Skeletal muscle satellite cell (primary cell): ENCODE results near the gene IPO11.

Experiments used
- H3K27me3 ChIP-seq: 2 replicates; pipeline ENCODE4 v1.7.0; 2013; ENCODE audit warnings: low read length; ENCODE audit not compliant: control insufficient read depth, insufficient read depth
- H3K36me3 ChIP-seq: 2 replicates; pipeline ENCODE4 v1.7.0; 2013; ENCODE audit warnings: mild to moderate bottlenecking, control low read depth, low read length; ENCODE audit not compliant: insufficient read depth
- H3K4me1 ChIP-seq: 2 replicates; pipeline ENCODE4 v1.7.0; 2013; ENCODE audit warnings: low read length; ENCODE audit not compliant: control insufficient read depth, insufficient read depth
- H3K4me2 ChIP-seq: 2 replicates; pipeline ENCODE4 v1.7.0; 2013; ENCODE audit warnings: mild to moderate bottlenecking, low read length
- H3K4me3 ChIP-seq: 2 replicates; pipeline ENCODE4 v1.7.0; 2013; ENCODE audit warnings: low read length
- H3K9ac ChIP-seq: 2 replicates; pipeline ENCODE4 v1.7.0; 2013; ENCODE audit warnings: mild to moderate bottlenecking, low read depth, low read length, moderate library complexity
- H3K9me3 ChIP-seq: replicated peaks from 2 replicates; pipeline ENCODE4 v1.7.0; 2013; ENCODE audit warnings: mild to moderate bottlenecking, control low read depth, low read length

IPO11 gene

GRCh38 chr5:62631909-62632580 lies 219.5 kb downstream of the IPO11 start:
- Histone ChIP-seq H3K4me2 (no peak overlapping the region), H3K36me3 (no peaks in the 10 kb centered on the region), H3K4me1 (no peaks in the 10 kb centered on the region), H3K9ac (no peak overlapping the region), H3K27me3 (no peaks in the 10 kb centered on the region), H3K4me3 (no peak overlapping the region), H3K9me3 (no peaks in the 10 kb centered on the region)

DNA sequence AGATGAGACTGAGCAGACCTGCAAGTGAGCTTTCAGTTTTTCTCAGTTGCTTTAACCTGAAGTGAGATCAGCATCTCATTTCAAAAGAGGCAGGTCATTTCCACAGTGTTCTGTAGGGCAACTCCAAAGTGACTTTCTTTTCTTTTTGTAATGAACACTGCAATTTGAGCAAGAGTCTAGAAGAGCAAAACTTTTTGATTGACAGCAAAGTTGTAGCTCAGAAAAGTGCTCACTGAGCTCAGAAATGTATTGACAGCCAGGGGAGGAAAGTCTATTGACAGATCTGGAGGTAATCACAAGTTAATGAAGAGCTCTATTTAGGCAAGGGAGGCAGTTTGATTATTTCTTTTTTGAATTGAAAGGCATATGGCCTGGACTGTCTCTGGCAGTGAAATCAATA lies 220.7 kb downstream of the IPO11 start:
- Histone ChIP-seq H3K9me3 (no peaks in the 10 kb centered on the region), H3K27me3 (no peaks in the 10 kb centered on the region), H3K9ac (no peak overlapping the region), H3K36me3 (no peaks in the 10 kb centered on the region), H3K4me1 (no peaks in the 10 kb centered on the region), H3K4me2 (no peak overlapping the region), H3K4me3 (no peak overlapping the region)

DNA sequence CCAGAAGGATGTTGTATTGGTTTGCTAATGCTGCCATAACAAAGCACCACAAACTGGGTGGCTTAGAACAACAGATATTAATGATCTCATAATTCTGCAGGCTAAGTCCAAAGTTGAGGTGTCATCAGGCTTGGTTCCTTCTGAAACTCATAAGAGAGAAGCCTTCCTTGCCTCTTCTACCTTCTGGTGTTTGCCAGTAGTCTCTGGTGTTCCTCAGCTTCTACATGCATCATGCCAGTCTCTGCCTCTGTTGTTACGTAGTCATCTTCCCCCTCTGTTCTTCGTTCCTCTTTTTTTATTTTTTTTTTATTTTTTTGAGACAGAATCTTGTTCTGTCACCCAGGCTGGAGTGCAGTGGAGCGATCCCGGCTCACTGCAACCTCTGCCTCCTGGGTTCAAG lies 227.9 kb downstream of the IPO11 start:
- Histone ChIP-seq H3K36me3 (no peaks in the 10 kb centered on the region), H3K9ac (no peak overlapping the region), H3K4me2 (no peak overlapping the region), H3K4me1 (no peaks in the 10 kb centered on the region), H3K9me3 (no peaks in the 10 kb centered on the region), H3K4me3 (no peak overlapping the region), H3K27me3 (no peaks in the 10 kb centered on the region)

GRCh38 chr5:62642468-62642867 lies 229.9 kb downstream of the IPO11 start:
- Histone ChIP-seq H3K9ac (no peak overlapping the region), H3K4me1 (no peaks in the 10 kb centered on the region), H3K36me3 (no peaks in the 10 kb centered on the region), H3K4me2 (no peak overlapping the region), H3K9me3 (no peaks in the 10 kb centered on the region), H3K27me3 (no peaks in the 10 kb centered on the region), H3K4me3 (no peak overlapping the region)

GRCh38 chr5:62643556-62644451 lies 231.2 kb downstream of the IPO11 start:
- H3K4me1 ChIP-seq: no peaks in the 10 kb centered on the region

DNA sequence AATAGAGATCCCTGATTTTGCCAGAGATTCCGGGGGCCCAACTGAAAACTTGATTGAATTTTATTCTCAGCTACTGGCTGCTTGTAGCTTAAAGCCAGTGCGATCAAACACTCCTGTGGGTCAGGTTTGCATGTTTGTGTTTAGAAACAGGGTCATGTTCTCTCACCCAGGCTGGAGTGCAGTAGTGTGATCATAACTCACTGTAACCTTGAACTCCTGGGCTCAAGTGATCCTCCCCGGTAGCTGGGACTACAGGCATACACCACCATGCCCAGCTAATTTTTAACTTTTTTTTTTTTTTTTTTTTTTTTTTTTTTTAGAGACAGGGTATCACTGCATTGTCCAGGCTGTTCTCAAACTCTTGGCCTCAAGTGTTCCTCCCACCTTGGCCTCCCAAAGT lies 232.7 kb downstream of the IPO11 start:
- H3K9me3 ChIP-seq: no peaks in the 10 kb centered on the region
- H3K4me3 ChIP-seq: no peak overlapping the region
- no peaks in the 10 kb centered on the region for H3K36me3 ChIP-seq
- no peak overlapping the region for H3K9ac ChIP-seq
- H3K4me2 ChIP-seq: no peak overlapping the region
- H3K27me3 ChIP-seq: no peaks in the 10 kb centered on the region
- no peaks in the 10 kb centered on the region for H3K4me1 ChIP-seq

More at GRCh38 chr5:62643556-62644451, 231.2 kb downstream of the IPO11 start:
- no peak overlapping the region for H3K4me2 ChIP-seq
- no peaks in the 10 kb centered on the region for H3K27me3 ChIP-seq
- no peak overlapping the region for H3K9ac ChIP-seq
- H3K4me3 ChIP-seq: no peak overlapping the region
- no peaks in the 10 kb centered on the region for H3K36me3 ChIP-seq
- H3K9me3 ChIP-seq: no peaks in the 10 kb centered on the region

- H3K4me2 ChIP-seq: no peak overlapping the region
Observed at GRCh38 chr5:62647241-62647640, 234.7 kb downstream of the IPO11 start.

DNA sequence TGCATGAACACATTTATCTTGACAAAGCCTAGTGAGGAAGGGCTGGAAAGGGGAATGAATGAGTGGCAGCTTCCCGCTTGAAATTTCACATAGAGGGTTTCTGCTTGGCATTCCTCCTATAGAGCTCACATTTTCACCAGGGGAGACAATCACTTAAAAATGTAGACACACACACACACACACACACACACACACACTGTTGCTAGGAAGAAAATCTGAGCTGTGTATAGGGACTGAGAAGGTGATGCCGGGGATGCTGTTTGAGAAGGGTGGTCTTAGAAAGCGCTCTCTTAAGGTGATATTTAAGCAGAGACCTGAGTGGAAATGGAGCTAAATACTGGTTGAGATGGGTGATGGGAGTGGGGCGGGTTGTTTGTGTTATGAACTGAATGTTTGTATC lies 236.5 kb downstream of the IPO11 start:
- no peaks in the 10 kb centered on the region for H3K36me3 ChIP-seq
- no peaks in the 10 kb centered on the region for H3K9me3 ChIP-seq
- H3K4me3 ChIP-seq: no peak overlapping the region
- no peak overlapping the region for H3K9ac ChIP-seq
- H3K4me2 ChIP-seq: no peak overlapping the region
- H3K4me1 ChIP-seq: no peaks in the 10 kb centered on the region
- no peaks in the 10 kb centered on the region for H3K27me3 ChIP-seq

More at GRCh38 chr5:62647241-62647640, 234.7 kb downstream of the IPO11 start:
- Histone ChIP-seq H3K27me3 (no peaks in the 10 kb centered on the region), H3K36me3 (no peaks in the 10 kb centered on the region), H3K9me3 (no peaks in the 10 kb centered on the region), H3K9ac (no peak overlapping the region), H3K4me1 (no peaks in the 10 kb centered on the region), H3K4me3 (no peak overlapping the region)

DNA sequence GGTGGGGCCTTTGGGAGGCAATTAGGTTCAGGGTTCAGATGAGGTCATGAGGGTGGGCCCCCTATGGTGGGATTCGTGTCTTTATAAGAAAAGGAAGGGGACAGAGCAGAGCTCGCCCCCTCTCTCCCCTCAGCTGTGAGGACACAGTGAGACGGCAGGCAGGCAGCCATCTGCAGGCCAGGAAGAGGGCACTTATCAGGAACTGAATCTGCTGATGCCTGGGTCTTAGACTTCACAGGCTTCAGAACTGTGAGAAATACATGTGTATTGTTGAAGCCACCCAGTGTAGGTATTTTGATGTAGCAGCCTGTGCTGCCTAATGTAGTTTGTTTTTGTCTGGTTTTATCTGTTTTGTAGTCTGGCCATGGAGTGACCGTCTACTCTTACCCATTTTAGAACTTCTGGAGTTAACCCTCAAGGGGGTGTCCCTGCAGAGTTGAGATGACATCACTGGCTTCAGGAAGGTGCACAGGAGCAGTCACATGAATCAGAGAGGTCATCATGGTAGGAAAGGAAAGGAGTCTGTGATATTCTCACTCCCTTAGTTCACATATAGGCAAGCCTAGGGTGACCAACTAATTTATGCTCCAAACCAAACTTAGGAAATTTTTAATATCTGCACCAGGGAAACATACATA lies 237.0 kb downstream of the IPO11 start:
- Histone ChIP-seq H3K9me3 (no peaks in the 10 kb centered on the region), H3K9ac (no peak overlapping the region), H3K4me2 (no peak overlapping the region), H3K36me3 (no peaks in the 10 kb centered on the region), H3K4me1 (no peaks in the 10 kb centered on the region), H3K27me3 (no peaks in the 10 kb centered on the region), H3K4me3 (no peak overlapping the region)

- Histone ChIP-seq H3K4me2 (no peak overlapping the region), H3K4me1 (no peaks in the 10 kb centered on the region), H3K9ac (no peak overlapping the region)
Observed at GRCh38 chr5:62650197-62650596, 237.6 kb downstream of the IPO11 start.

GRCh38 chr5:62652225-62652624 lies 239.7 kb downstream of the IPO11 start:
- no peak overlapping the region for H3K4me2 ChIP-seq
- H3K9ac ChIP-seq: no peak overlapping the region
- H3K4me3 ChIP-seq: no peak overlapping the region
- H3K27me3 ChIP-seq: no peaks in the 10 kb centered on the region
- H3K4me1 ChIP-seq: no peaks in the 10 kb centered on the region
- H3K36me3 ChIP-seq: no peaks in the 10 kb centered on the region
- H3K9me3 ChIP-seq: no peaks in the 10 kb centered on the region

More at GRCh38 chr5:62650197-62650596, 237.6 kb downstream of the IPO11 start:
- H3K4me3 ChIP-seq: no peak overlapping the region
- H3K9me3 ChIP-seq: no peaks in the 10 kb centered on the region
- H3K36me3 ChIP-seq: no peaks in the 10 kb centered on the region
- no peaks in the 10 kb centered on the region for H3K27me3 ChIP-seq
